HepG2 (cell line): ENCODE measurements around the gene ITPR1. TPM values are rescaled to one million over a fixed set of nuclear protein-coding genes. Genes with fewer than 3 reads are reported as not detected.

Experiments used
- ATAC-seq: fragments of 200-7000 bp; cut with Tn5 transposase; 3 replicates; pipeline ENCODE4 v1.9.1; 2020; ENCODE audit warnings: mild to moderate bottlenecking, moderate library complexity
- BruUV-seq: library from RNA; stranded (reverse); fragments of 400-500 nt; replicated peaks from 2 replicates; lab custom pipeline; 2021; lab: Mats Ljungman, UMichigan
- CTCF ChIA-PET: fragments of 300-600 bp; formaldehyde crosslinking; extraction: SDS; loops from one replicate; lab custom pipeline; 2021; ENCODE audit warnings: low total read pairs, inconsistent platforms, low intra/inter-chr PET ratio; lab: Yijun Ruan, JAX
- POLR2A ChIA-PET: fragments of 350-600 bp; sonication (Branson Sonifier 250); formaldehyde crosslinking; loops from one replicate; lab custom pipeline; 2020; ENCODE audit warnings: antibody characterized with exemption, inconsistent platforms; lab: Yijun Ruan, JAX
- DNase-seq: peaks from one replicate; pipeline ENCODE4 v3.0.0-alpha.2; 2015; ENCODE audit warnings: low spot score
- FAIRE-seq: peaks from 3 replicates; lab custom pipeline; 2011; peaks lifted over from hg19 to GRCh38; lab: Jason Lieb, UNC
- H2AFZ ChIP-seq: one replicate; pipeline ENCODE4 v1.6.1; 2011; ENCODE audit warnings: low read length, inconsistent platforms
- H3K27ac ChIP-seq: fragments of 300-600 bp; 3 replicates; pipeline ENCODE4 v1.8.0; 2011; ENCODE audit warnings: mixed run types, mild to moderate bottlenecking, mixed read lengths, low read length, inconsistent platforms; ENCODE audit not compliant: insufficient read depth; ENCODE audit errors: extremely low read length
- H3K27me3 ChIP-seq, 2 experiments: fragments of 200-600 bp in 1 of 2; 2 replicates in 1 of 2; 3 replicates in 1 of 2; pipeline versions ENCODE4 v1.6.0 to v1.8.0; 2011; ENCODE audit warnings: low read length in 2 of 2, mild to moderate bottlenecking in 2 of 2, moderate library complexity in 2 of 2, inconsistent platforms in 1 of 2; ENCODE audit not compliant: insufficient read depth in 2 of 2, control insufficient read depth in 1 of 2
- H3K36me3 ChIP-seq, 2 experiments: fragments of 200-600 bp in 1 of 2; replicated peaks in 1 of 2; 2 replicates in 1 of 2; 3 replicates in 1 of 2; pipeline versions ENCODE4 v1.5.1 to v1.8.0; 2011; ENCODE audit warnings: low read length in 2 of 2, inconsistent platforms in 1 of 2; ENCODE audit not compliant: insufficient read depth in 2 of 2, control insufficient read depth in 1 of 2
- H3K4me1 ChIP-seq: 2 replicates; pipeline ENCODE4 v1.5.1; 2012; ENCODE audit warnings: low read length, inconsistent platforms; ENCODE audit not compliant: insufficient read depth
- H3K4me2 ChIP-seq: 2 replicates; pipeline ENCODE4 v1.6.0; 2011; ENCODE audit warnings: low read depth, low read length, inconsistent platforms
- H3K4me3 ChIP-seq, 3 experiments: fragments of 200-600 bp in 1 of 3; sonication (generic), shearing (Covaris generic) in 1 of 3; replicated peaks in 1 of 3; 2 replicates each; pipeline ENCODE4 v1.5.1; 2011 to 2016; ENCODE audit warnings: low read length in 3 of 3, inconsistent platforms in 2 of 3, low read depth in 2 of 3, mild to moderate bottlenecking in 2 of 3, control low read depth in 1 of 3, mixed read lengths in 1 of 3; ENCODE audit not compliant: insufficient read depth in 1 of 3
- H3K79me2 ChIP-seq: one replicate; pipeline ENCODE4 v1.6.1; 2011; ENCODE audit warnings: low read length, inconsistent platforms; ENCODE audit not compliant: insufficient read depth
- H3K9ac ChIP-seq: 2 replicates; pipeline ENCODE4 v1.6.0; 2011; ENCODE audit warnings: mild to moderate bottlenecking, low read depth, low read length, inconsistent platforms; ENCODE audit not compliant: insufficient read depth
- H3K9me3 ChIP-seq: 2 replicates; pipeline ENCODE4 v1.5.1; 2012; ENCODE audit warnings: mild to moderate bottlenecking, low read length
- H4K20me1 ChIP-seq: 2 replicates; pipeline ENCODE4 v1.6.0; 2011; ENCODE audit warnings: inconsistent platforms, mild to moderate bottlenecking, low read length, moderate library complexity; ENCODE audit not compliant: insufficient read depth
- ATF5 ChIP-seq: sonication (generic); formaldehyde crosslinking; IDR thresholded peaks from 2 replicates; pipeline ENCODE4 v1.4.0; 2020; ENCODE audit warnings: mild to moderate bottlenecking, low read depth, missing genetic modification reagents
- KMT2B ChIP-seq: IDR thresholded peaks from 2 replicates; pipeline ENCODE4 v1.6.1; 2016; ENCODE audit warnings: missing genetic modification reagents, missing compliant biosample characterization
- PAXIP1 ChIP-seq: sonication (generic); formaldehyde crosslinking; conservative IDR thresholded peaks from 2 replicates; pipeline ENCODE4 v1.4.0; 2020; ENCODE audit warnings: mild to moderate bottlenecking, missing genetic modification reagents, moderate library complexity
- RERE ChIP-seq: IDR thresholded peaks from 2 replicates; pipeline ENCODE4 v1.6.1; 2016; ENCODE audit warnings: low read depth, missing genetic modification reagents, missing compliant biosample characterization
- SRF ChIP-seq: IDR thresholded peaks from 2 replicates; pipeline ENCODE4 v1.6.1; 2011; ENCODE audit warnings: mild to moderate bottlenecking, low read depth, low read length, moderate library complexity
- STAG1 ChIP-seq: sonication (generic); formaldehyde crosslinking; IDR thresholded peaks from 2 replicates; pipeline ENCODE4 v1.4.0; 2020; ENCODE audit warnings: missing genetic modification reagents
- ZBTB33 ChIP-seq: sonication (generic); formaldehyde crosslinking; IDR thresholded peaks from 2 replicates; pipeline ENCODE4 v1.4.0; 2020; ENCODE audit warnings: missing genetic modification reagents
- ZBTB43 ChIP-seq: sonication (generic); formaldehyde crosslinking; conservative IDR thresholded peaks from 2 replicates; pipeline ENCODE4 v1.4.0; 2020; ENCODE audit warnings: missing genetic modification reagents
- ZNF232 ChIP-seq: sonication (generic); formaldehyde crosslinking; IDR thresholded peaks from 2 replicates; pipeline ENCODE4 v1.4.0; 2020; ENCODE audit warnings: missing genetic modification reagents, borderline replicate concordance
- WGBS: methylation state at CpG from one replicate; pipeline ENCODE4 v1.1.6; 2017; ENCODE audit warnings: low lambda C conversion rate; 5-methylcytosine and 5-hydroxymethylcytosine counted together
- in situ Hi-C: cut with HindIII; loops from 2 replicates; pipeline ENCODE4 v1.10.0; 2017; ENCODE audit warnings: low pct_unique_long_range_greater_than_20kb; ENCODE audit not compliant: extremely low pct_ligation_motif_present
- intact Hi-C: fragments of 100-400 bp; cut with micrococcal nuclease; formaldehyde crosslinking; loops from one replicate; pipeline ENCODE4 v1.10.0; 2022; ENCODE audit not compliant: unreplicated experiment
- polyA plus RNA-seq, 8 experiments: library from polyadenylated mRNA; depleted of rRNA in 3 of 8; stranded (reverse) in 7 of 8; unstranded in 1 of 8; fragments of >200 nt; fragmentation: Illumina TruSeq in 4 of 8; extraction: Trizol in 4 of 8; gene quantifications; 2 replicates each; pipeline versions ENCODE4 v1.2.1 to v1.2.3, GENCODE V29; 2011 to 2016; ENCODE audit warnings: low read depth in 4 of 8, missing spikeins in 1 of 8, mixed read lengths in 1 of 8; ENCODE audit not compliant: insufficient read depth in 1 of 8
- total RNA-seq, 5 experiments: library from RNA; depleted of rRNA; stranded (reverse); fragments of >200 nt; fragmentation: Illumina TruSeq; extraction: Trizol; gene quantifications; 2 replicates each; pipeline ENCODE4 v1.2.3, GENCODE V29; 2016; ENCODE audit warnings: low read depth in 1 of 5

Gene ITPR1
- total and polyA plus RNA-seq, 2 of the 13 experiments (the other 11 are each of a cell fraction or from before 2014, with no cell fraction given), result 10.0 to 11.4 TPM

GRCh38 chr3:4587838-4588105, 94.6 kb downstream of the ITPR1 start (continued):
- no peak for TF ChIP-seq RERE
- no peak for TF ChIP-seq SRF
- TF ChIP-seq STAG1 (CRISPR knock-in tag), result no peak
- TF ChIP-seq ATF5 (CRISPR knock-in tag), result no peak

- H3K4me3 ChIP-seq, result no peak overlapping the region
- ChIA-PET CTCF (no interaction called here), POLR2A (interaction anchor here (0.6 kb wide), 1 partner anchor 95 kb away, joined by 6 read pairs; no protein-coding TSS in a partner anchor)
- H3K9me3 ChIP-seq, result no peaks in the 10 kb centered on the region
- DNase-seq, result no peak
- intact Hi-C loops, result no loop called here
- no peak for ATAC-seq
- no peaks in the 10 kb centered on the region for H3K4me1 ChIP-seq
- in situ Hi-C loops, result no loop called here
- H3K79me2 ChIP-seq, result no peaks in the 10 kb centered on the region
- no peak overlapping the region for H3K27ac ChIP-seq
- no peak for FAIRE-seq
- H4K20me1 ChIP-seq, result no peaks in the 10 kb centered on the region
- H3K27me3 ChIP-seq, result no peaks in the 10 kb centered on the region
- H3K36me3 ChIP-seq, result no peaks in the 10 kb centered on the region
- no peak overlapping the region for H3K4me2 ChIP-seq
- 94% methylated on average over 4 of the region's 4 CpGs for WGBS
- H3K9ac ChIP-seq, result no peak overlapping the region
- TF ChIP-seq ZBTB43 (CRISPR knock-in tag) (no peak), KMT2B (no peak), ZNF232 (no peak), ZBTB33 (no peak), PAXIP1 (CRISPR knock-in tag) (no peak)
- no peak overlapping the region for H2AFZ ChIP-seq
- BruUV-seq, result no TSS peak
These were observed 95.3 kb downstream of the ITPR1 start for GRCh38 chr3:4588466-4588865.
